IMR-90 (cell line): ENCODE results near the gene CPNE4. TPM values are rescaled to one million over a fixed set of nuclear protein-coding genes. Genes with fewer than 3 reads are reported as not detected.

Experiments
- ATAC-seq: fragments of 200-7000 bp; cut with Tn5 transposase; 2 replicates; pipeline ENCODE4 v1.9.1; 2020; ENCODE audit warnings: low read depth, mild to moderate bottlenecking, moderate library complexity
- BruUV-seq: library from RNA; stranded (reverse); fragments of 400-500 nt; replicated peaks from 2 replicates; lab custom pipeline; 2021; lab: Mats Ljungman, UMichigan
- CTCF ChIA-PET: fragments of 300-600 bp; formaldehyde crosslinking; extraction: SDS; loops from one replicate; lab custom pipeline; 2021; ENCODE audit warnings: antibody characterized with exemption; lab: Yijun Ruan, JAX
- POLR2A ChIA-PET: fragments of 300-600 bp; sonication (Branson Sonifier 250); formaldehyde crosslinking; loops from one replicate; lab custom pipeline; 2022; ENCODE audit warnings: antibody characterized with exemption; ENCODE audit not compliant: unreplicated experiment; lab: Charles Lee
- DNase-seq: peaks from one replicate; pipeline ENCODE4 v3.0.0; 2013
- H2AFZ ChIP-seq: replicated peaks from 2 replicates; pipeline ENCODE3; 2013; ENCODE audit warnings: low read length, mild to moderate bottlenecking; ENCODE audit not compliant: poor library complexity
- H2AK5ac ChIP-seq: 2 replicates; pipeline ENCODE4 v1.6.1; 2013; ENCODE audit warnings: low read depth, low read length, inconsistent platforms
- H2AK9ac ChIP-seq: replicated peaks from 2 replicates; pipeline ENCODE3; 2013; ENCODE audit warnings: mild to moderate bottlenecking, low read depth, low read length, moderate library complexity; ENCODE audit not compliant: poor library complexity
- H2BK120ac ChIP-seq: 2 replicates; pipeline ENCODE4 v1.6.1; 2013; ENCODE audit warnings: low read depth, low read length, inconsistent platforms
- H2BK15ac ChIP-seq: 3 replicates; pipeline ENCODE4 v1.6.1; 2013; ENCODE audit warnings: low read depth, low read length, inconsistent platforms
- H2BK20ac ChIP-seq: 2 replicates; pipeline ENCODE4 v1.6.1; 2013; ENCODE audit warnings: low read depth, mild to moderate bottlenecking, inconsistent platforms, low read length, moderate library complexity
- H2BK5ac ChIP-seq: 2 replicates; pipeline ENCODE4 v1.6.1; 2013; ENCODE audit warnings: mild to moderate bottlenecking, low read depth, low read length, inconsistent platforms; ENCODE audit not compliant: poor library complexity, severe bottlenecking
- H3K14ac ChIP-seq: replicated peaks from 2 replicates; pipeline ENCODE4 v1.6.1; 2013; ENCODE audit warnings: low read depth, low read length, inconsistent platforms
- H3K18ac ChIP-seq: 2 replicates; pipeline ENCODE4 v1.6.1; 2013; ENCODE audit warnings: low read depth, low read length, control low read depth
- H3K23ac ChIP-seq: 2 replicates; pipeline ENCODE4 v1.6.1; 2013; ENCODE audit warnings: low read depth, low read length, inconsistent platforms
- H3K27ac ChIP-seq: 2 replicates; pipeline ENCODE4 v1.5.1; 2013; ENCODE audit warnings: mild to moderate bottlenecking, control low read depth, low read length; ENCODE audit not compliant: insufficient read depth
- H3K27me3 ChIP-seq: 2 replicates; pipeline ENCODE4 v1.6.1; 2013; ENCODE audit warnings: low read length; ENCODE audit not compliant: control insufficient read depth, insufficient read depth
- H3K36me3 ChIP-seq: 2 replicates; pipeline ENCODE4 v1.6.1; 2013; ENCODE audit warnings: low read length, mixed read lengths; ENCODE audit not compliant: control insufficient read depth, insufficient read depth
- H3K4ac ChIP-seq: 2 replicates; pipeline ENCODE4 v1.6.1; 2013; ENCODE audit warnings: low read depth, low read length, inconsistent platforms
- H3K4me1 ChIP-seq: 2 replicates; pipeline ENCODE4 v1.6.1; 2013; ENCODE audit warnings: low read length, mixed read lengths; ENCODE audit not compliant: control insufficient read depth, insufficient read depth
- H3K4me2 ChIP-seq: 2 replicates; pipeline ENCODE4 v1.6.1; 2013; ENCODE audit warnings: low read depth, mild to moderate bottlenecking, control low read depth, low read length, moderate library complexity
- H3K4me3 ChIP-seq: 2 replicates; pipeline ENCODE4 v1.5.1; 2013; ENCODE audit warnings: low read depth, mild to moderate bottlenecking, control low read depth, low read length, moderate library complexity; ENCODE audit not compliant: insufficient read depth
- H3K56ac ChIP-seq: 2 replicates; pipeline ENCODE4 v1.6.1; 2013; ENCODE audit warnings: low read length, inconsistent platforms; ENCODE audit not compliant: insufficient read depth; ENCODE audit errors: extremely low read depth
- H3K79me1 ChIP-seq, 2 experiments: 2 replicates each; pipeline ENCODE4 v1.6.1; 2013; ENCODE audit warnings: low read length in 2 of 2, inconsistent platforms in 1 of 2, low read depth in 1 of 2
- H3K9ac ChIP-seq: 2 replicates; pipeline ENCODE4 v1.6.1; 2013; ENCODE audit warnings: low read depth, low read length, control low read depth
- H3K9me1 ChIP-seq: 2 replicates; pipeline ENCODE4 v1.6.1; 2013; ENCODE audit warnings: low read length, inconsistent platforms; ENCODE audit not compliant: insufficient read depth
- H3K9me3 ChIP-seq: 2 replicates; pipeline ENCODE4 v1.6.1; 2013; ENCODE audit warnings: low read length; ENCODE audit not compliant: control insufficient read depth, insufficient read depth
- H4K20me1 ChIP-seq: 2 replicates; pipeline ENCODE4 v1.6.1; 2013; ENCODE audit warnings: low read length, inconsistent platforms; ENCODE audit not compliant: insufficient read depth
- H4K5ac ChIP-seq: 2 replicates; pipeline ENCODE4 v1.6.1; 2013; ENCODE audit warnings: mild to moderate bottlenecking, low read depth, low read length, control low read depth
- H4K8ac ChIP-seq, 2 experiments: 2 replicates each; pipeline ENCODE4 v1.6.1; 2013; ENCODE audit warnings: low read depth in 2 of 2, low read length in 2 of 2, control low read depth in 1 of 2, inconsistent platforms in 1 of 2
- H4K91ac ChIP-seq: 2 replicates; pipeline ENCODE4 v1.6.1; 2013; ENCODE audit warnings: low read depth, low read length, inconsistent platforms; ENCODE audit not compliant: insufficient read depth
- CHD1 ChIP-seq: IDR thresholded peaks from 2 replicates; pipeline ENCODE4 v1.6.1; 2012; ENCODE audit warnings: low read depth, low read length, improper control_type of control experiment
- CTCF ChIP-seq: conservative IDR thresholded peaks from 2 replicates; pipeline ENCODE4 v1.5.1; 2012; ENCODE audit warnings: mild to moderate bottlenecking, low read depth, low read length, improper control_type of control experiment
- MAFK ChIP-seq: IDR thresholded peaks from 2 replicates; pipeline ENCODE4 v1.6.1; 2012; ENCODE audit warnings: low read depth, low read length, improper control_type of control experiment
- MXI1 ChIP-seq: IDR thresholded peaks from 2 replicates; pipeline ENCODE4 v1.6.1; 2012; ENCODE audit warnings: low read depth, mild to moderate bottlenecking, low read length, moderate library complexity, borderline replicate concordance
- RAD21 ChIP-seq: IDR thresholded peaks from 2 replicates; pipeline ENCODE4 v1.6.1; 2012; ENCODE audit warnings: low read length, improper control_type of control experiment
- WGBS, 2 experiments: methylation state at CpG; one replicate each; pipeline versions ENCODE4 v1.1.5 to v1.1.7; 2013; ENCODE audit warnings: missing lambda C conversion rate in 2 of 2; ENCODE audit not compliant: insufficient read length in 1 of 2; ENCODE audit errors: extremely low coverage in 2 of 2; 5-methylcytosine and 5-hydroxymethylcytosine counted together
- dilution Hi-C: fragments of 300-500 bp; cut with HindIII; formaldehyde crosslinking; loops from one replicate; pipeline ENCODE4 v1.14.3; 2018; ENCODE audit warnings: low sequenced_read_pairs; ENCODE audit not compliant: unreplicated experiment
- in situ Hi-C: fragments of 300-500 bp; cut with MboI; formaldehyde crosslinking; loops from 3 replicates; pipeline ENCODE4 v1.14.3; 2019; ENCODE audit warnings: low sequenced_read_pairs, inconsistent platforms, mixed read lengths
- intact Hi-C: fragments of 100-400 bp; cut with micrococcal nuclease; formaldehyde crosslinking; loops from 2 replicates; pipeline ENCODE4 v1.10.0; 2022
- polyA plus RNA-seq, 3 experiments: library from polyadenylated mRNA; depleted of rRNA; stranded (reverse); fragments of >200 nt; gene quantifications; 2 replicates each; pipeline ENCODE4 v1.2.3, GENCODE V29; 2012; ENCODE audit warnings: low replicate concordance in 1 of 3
- total RNA-seq: library from RNA; depleted of rRNA; stranded (reverse); fragments of >200 nt; gene quantifications from 2 replicates; pipeline ENCODE4 v1.2.3, GENCODE V29; 2012

Gene CPNE4
- total and polyA plus RNA-seq, 2 of the 4 experiments (the other 2 are of a cell fraction): not detected

GRCh38 chr3:131658771-131659170, 376.0 kb downstream of the CPNE4 start:
- Histone ChIP-seq H3K27ac (no peak overlapping the region), H3K79me1 (no peaks in the 10 kb centered on the region), H3K56ac (no peak overlapping the region), H2BK15ac (no peak overlapping the region), H3K27me3 (no peaks in the 10 kb centered on the region), H4K91ac (no peak overlapping the region), H3K9me3 (no peaks in the 10 kb centered on the region; the same call in 1 of the 2 replicates), H2AK5ac (no peak overlapping the region), H3K9me1 (no peaks in the 10 kb centered on the region), H3K4me3 (no peak overlapping the region), H3K23ac (no peak overlapping the region), H2AFZ (no peak overlapping the region), H2BK120ac (no peak overlapping the region), H3K14ac (no peak overlapping the region), H3K36me3 (no peaks in the 10 kb centered on the region), H4K20me1 (no peaks in the 10 kb centered on the region), H4K8ac (no peak overlapping the region), H4K5ac (no peak overlapping the region), H3K4ac (no peak overlapping the region), H3K9ac (no peak overlapping the region), H3K4me2 (no peak overlapping the region), H3K4me1 (no peaks in the 10 kb centered on the region), H3K18ac (no peak overlapping the region), H2BK5ac (no peak overlapping the region), H2BK20ac (no peak overlapping the region), H2AK9ac (no peak overlapping the region)
- no peak for ATAC-seq
- CTCF ChIA-PET: no interaction called here
- in situ Hi-C loops (no loop called here), dilution Hi-C loops (no loop called here), intact Hi-C loops (no loop called here)
- no CpG with 5 or more reads among the region's 1 CpG for WGBS, 2 experiments
- TF ChIP-seq CHD1 (no peak), CTCF (no peak), MAFK (no peak), MXI1 (no peak), RAD21 (no peak)
- BruUV-seq: no TSS peak
- POLR2A ChIA-PET: no interaction called here
- DNase-seq: no peak
